KG1 (cell line): Measurements from ENCODE around the gene SMURF1.

Source experiments
- DNase-seq: peaks from one replicate; lab custom pipeline; 2025; lab: John Stamatoyannopoulos, UW

SMURF1 gene

GRCh38 chr7:98988641-98989040 lies 155.3 kb downstream of the SMURF1 start:
- DNase-seq = no peak

DNA sequence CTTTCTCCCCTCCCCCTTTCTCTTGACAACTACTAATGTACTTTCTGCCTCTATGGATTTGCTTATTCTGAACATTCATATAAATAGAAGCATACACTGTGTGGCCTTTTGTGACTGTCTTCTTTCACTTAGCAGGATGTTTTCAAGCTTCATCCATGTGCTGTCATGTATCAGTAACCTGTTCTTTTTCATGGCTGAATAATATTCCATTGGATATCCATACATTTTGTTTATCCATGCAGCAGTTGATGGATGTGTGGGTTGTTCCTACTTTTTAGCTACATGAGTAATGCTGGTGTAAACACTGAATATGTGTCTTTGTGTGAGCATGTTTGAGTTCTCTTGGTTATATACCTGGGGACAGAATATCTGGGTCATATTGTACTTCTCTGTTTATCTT lies 158.0 kb downstream of the SMURF1 start:
- DNase-seq = no peak

GRCh38 chr7:98985406-98985805 lies 158.5 kb downstream of the SMURF1 start:
- DNase-seq = no peak

DNA sequence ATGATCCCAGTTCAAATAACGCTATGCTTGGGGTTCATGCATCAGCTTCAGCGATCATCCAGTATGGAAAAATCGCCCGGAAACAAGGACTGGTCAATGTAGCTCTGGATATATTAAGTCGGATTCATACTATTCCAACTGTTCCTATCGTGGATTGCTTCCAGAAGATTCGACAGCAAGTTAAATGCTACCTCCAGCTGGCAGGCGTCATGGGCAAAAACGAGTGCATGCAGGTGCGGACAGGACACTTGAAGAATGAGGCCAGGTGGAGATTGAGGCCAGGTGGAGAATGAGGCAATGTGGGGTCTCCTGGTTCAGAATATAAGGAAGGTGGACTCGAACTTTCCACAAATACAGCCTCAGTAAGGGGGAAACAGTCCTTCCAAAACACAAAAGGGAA lies 159.8 kb downstream of the SMURF1 start:
- no peak for DNase-seq

GRCh38 chr7:98982686-98983085 lies 161.2 kb downstream of the SMURF1 start:
- DNase-seq = no peak

- no peak for DNase-seq
Measured at GRCh38 chr7:98981701-98982100, 162.2 kb downstream of the SMURF1 start.

- DNase-seq = no peak
Measured at GRCh38 chr7:98978672-98979071, 165.2 kb downstream of the SMURF1 start.
